Measurements from ENCODE around the gene VCL. TPM values are rescaled to one million over a fixed set of nuclear protein-coding genes. Genes with fewer than 3 reads are reported as not detected.
"Not testable (repeated sequence)": the region's sequence is repeated elsewhere in the genome, so short reads cannot be mapped to it uniquely, and the experiment has no call there.

Gene VCL
- total RNA-seq, 2 donors from 2014 or later, result 170 to 239 TPM

DNA sequence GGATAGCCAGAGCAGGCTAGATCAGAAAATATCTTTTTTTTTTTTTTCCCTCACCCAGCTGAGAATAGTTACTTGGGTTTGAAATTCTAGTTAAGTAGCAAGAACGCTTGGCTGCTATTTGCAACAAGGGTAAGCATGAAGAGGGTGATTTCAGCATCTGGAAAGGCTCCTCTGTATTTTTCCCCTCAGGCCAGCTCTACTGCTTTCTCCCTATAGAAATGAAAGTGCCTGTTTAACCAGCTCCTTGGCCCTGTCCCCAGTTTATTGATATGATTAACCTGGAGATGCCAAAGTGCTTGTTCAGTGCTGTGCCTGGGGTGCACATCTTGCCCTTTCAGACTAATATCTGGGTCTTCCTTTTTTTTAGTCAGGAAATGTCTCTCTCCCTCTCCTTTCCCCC, 115.6 kb downstream of the VCL start:
- DNase-seq (no peak), ATAC-seq (peak in 1 of 2 donors; percentile 7)
- intact Hi-C loops (cut with DNase I), result no loop called here

DNA sequence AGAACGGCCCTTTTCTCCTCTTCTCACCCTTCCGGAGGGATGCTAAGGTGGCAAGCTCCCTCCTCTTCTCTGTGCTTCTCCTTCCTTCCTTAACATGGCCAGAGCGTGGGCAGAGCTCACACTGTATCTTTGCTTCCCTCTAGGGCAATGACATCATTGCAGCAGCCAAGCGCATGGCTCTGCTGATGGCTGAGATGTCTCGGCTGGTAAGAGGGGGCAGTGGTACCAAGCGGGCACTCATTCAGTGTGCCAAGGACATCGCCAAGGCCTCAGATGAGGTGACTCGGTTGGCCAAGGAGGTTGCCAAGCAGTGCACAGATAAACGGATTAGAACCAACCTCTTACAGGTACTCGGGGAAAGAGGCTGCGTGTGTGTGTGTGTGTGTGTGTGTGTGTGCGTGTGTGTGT, 116.1 kb downstream of the VCL start:
- DNase-seq (no peak), ATAC-seq (peak in 1 of 2 donors; percentile 23)

DNA sequence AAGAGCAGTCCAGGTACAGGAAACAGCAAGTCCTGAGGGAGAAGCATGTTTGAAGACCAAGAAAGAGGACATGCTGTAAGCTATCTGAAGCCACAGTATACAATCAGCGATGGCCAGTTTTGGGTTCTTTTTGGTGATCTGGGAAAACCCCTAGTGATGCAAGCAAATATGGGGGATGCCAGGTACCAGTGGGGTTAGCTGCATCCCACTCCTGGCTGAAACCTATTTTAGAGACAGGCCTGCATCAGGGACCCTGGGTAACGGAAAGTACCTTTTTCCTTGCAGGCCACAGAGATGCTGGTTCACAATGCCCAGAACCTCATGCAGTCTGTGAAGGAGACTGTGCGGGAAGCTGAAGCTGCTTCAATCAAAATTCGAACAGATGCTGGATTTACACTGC, 119.8 kb downstream of the VCL start:
- no peak for ATAC-seq
- intact Hi-C loops (cut with DNase I), result no loop called here

More for the DNA sequence above, 116.1 kb downstream of the VCL start:
- intact Hi-C loops (cut with DNase I), result no loop called here

DNA sequence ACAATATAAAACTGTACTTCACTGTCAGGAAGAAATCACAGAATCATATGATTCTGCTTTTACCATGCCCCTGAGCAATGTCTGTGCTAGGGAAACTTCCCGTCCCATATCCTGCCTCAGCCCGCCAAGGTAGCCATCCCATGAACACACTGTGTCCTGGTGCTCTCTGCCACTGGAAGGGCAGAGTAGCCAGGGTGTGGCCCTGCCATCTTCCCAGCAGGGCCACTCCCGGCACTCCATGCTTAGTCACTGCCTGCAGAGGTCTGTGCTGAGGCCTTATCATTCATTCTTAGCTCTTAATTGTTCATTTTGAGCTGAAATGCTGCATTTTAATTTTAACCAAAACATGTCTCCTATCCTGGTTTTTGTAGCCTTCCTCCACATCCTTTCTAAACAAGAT, 120.9 kb downstream of the VCL start:
- DNase-seq, result peak; percentile 27
- ATAC-seq, result peak in 1 of 2 donors; percentile 36
- intact Hi-C loops (cut with DNase I), result no loop called here

More for the DNA sequence above, 119.8 kb downstream of the VCL start:
- DNase-seq, result no peak

DNA sequence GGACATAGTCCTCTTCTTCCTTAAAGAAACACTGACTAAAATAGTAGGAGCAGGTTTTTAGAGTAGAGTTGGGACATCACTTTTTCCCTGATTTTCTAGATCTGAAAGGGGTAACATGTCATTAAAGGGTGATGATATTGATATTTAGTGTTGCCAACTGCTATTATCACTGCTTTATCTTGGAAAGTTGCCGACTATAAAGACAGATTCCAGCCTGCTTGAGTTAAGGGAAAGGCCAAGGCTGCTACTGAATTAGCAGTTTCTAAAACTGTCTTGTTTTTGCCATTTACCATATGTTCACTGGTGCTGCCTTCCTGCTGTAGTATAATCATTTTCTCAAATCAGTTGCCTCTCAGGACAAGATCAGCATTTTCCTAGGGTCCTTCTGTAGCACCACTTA, 123.0 kb downstream of the VCL start:
- no peak for DNase-seq
- ATAC-seq, result no peak
- intact Hi-C loops (cut with DNase I), result no loop called here

DNA sequence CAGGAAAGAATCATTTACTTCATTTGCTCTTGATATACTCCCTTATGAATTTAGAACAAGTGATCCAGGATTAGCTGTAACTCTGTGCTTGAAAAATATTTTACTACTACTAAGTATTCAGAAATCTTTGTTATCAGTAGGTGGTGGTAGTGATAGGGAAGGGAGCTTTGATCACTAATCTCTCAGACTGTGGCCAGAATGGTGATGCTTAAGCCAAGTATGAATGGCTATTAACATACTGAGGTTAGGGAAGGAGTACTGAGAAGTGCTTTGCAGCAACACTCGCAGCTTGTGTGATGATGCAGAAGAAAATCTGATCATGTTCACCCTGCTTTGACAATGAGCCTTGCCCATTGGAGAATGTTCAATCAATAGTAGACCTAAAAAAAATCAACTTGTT, 123.5 kb downstream of the VCL start:
- ATAC-seq (no peak), DNase-seq (no peak)
- intact Hi-C loops (cut with DNase I), result no loop called here

DNA sequence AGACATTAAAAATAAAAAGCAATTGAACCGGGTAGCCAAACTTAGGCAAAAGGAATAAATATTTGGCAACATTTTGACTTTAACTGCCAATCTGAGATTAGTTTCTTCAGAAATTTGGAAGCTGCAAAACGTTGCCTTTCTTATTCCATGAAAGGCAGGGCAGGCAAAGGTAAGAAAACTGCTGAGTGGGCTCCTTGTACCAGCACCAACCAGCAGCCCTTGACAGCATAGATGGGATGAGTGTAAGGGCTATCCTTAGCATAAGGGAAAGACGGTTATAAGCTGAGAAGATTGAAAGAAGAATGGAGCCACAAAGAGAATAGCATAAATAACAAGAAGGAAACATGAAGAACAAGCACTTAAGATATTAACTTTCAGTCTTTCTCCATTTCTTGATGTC, 124.1 kb downstream of the VCL start:
- DNase-seq (no peak), ATAC-seq (no peak)
- intact Hi-C loops (cut with DNase I), result no loop called here

DNA sequence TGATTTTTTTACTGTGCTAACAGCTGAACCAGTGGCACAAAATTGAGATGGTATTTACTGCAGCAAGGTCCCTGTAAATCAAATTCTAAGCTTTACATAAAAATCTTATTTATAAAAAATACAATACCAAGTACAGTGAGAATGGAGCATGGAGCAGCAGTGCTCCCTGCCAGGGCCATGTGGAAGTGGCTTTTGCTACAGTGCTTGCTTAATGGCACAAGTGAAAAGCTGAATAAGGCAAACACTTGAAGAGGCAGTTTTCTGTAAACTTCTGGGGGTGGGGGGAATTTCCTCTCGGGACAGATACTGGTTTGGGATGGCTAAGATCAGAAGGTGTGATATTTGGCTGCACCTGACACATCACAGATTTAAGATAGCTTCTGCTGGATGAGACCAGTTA, 125.2 kb downstream of the VCL start:
- intact Hi-C loops (cut with DNase I), result no loop called here
- no peak for ATAC-seq

DNA sequence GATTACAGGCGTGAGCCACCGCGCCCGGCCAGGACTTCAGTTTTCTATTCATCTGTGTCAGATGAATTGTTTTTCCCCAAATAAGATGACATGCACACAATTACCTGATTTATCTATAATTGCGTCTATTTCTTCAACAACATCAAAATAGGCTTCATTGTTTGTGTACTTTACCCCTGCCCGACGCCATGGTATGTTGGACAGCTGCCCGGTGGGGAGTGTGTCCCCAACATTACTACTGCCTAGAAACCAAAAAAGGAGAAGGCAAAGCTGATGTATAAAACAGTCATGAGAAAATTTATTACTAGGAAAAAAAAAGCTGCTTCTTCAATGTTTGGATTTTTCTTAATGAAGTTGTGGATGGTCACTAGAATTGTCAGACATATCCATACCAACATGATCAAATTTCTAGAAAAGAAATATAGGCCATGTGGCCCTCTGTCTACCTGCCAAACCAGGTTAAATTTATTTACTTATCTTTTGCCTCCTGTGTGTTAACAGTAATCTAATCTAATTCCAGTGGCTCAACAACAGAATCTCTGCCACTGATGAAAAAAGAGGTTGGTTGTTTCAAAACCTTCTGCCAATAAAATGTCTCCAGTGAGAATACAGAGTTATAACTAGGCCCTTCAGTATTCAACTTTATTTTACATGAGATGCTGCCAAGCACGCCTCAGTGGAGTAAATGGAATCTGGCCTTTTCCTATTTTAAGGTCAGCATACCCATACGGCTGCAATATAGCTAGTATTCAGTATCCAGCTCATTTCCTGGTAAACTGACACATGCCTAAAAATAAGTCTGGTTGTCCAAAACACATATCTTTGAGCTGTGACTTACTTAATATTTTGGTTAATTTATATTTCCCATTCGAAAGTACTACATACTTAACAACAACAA, 136.3 kb downstream of the VCL start:
- no peak for ATAC-seq
- intact Hi-C loops (cut with DNase I), result no loop called here

More for the DNA sequence above, 125.2 kb downstream of the VCL start:
- no peak for DNase-seq

DNA sequence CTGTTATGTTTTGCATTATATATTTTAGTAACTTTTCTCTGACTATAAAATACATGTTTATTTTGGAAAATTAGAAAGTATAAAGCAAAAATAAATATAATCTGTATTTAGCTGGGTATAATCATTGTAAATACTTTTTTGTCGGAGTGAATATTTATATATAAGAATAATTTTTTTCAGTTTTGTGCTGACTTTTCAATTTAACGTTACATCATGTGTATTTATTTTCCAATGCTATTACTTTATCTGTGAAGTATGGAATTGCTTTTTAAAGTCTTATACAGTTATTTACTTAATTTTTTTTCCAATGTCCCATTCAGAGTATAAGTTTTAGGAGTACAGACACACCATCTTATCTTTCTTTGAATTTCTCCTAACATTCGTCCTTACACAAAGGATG, 137.5 kb downstream of the VCL start:
- intact Hi-C loops (cut with DNase I), result no loop called here

More for the DNA sequence above, 136.3 kb downstream of the VCL start:
- no peak for DNase-seq

DNA sequence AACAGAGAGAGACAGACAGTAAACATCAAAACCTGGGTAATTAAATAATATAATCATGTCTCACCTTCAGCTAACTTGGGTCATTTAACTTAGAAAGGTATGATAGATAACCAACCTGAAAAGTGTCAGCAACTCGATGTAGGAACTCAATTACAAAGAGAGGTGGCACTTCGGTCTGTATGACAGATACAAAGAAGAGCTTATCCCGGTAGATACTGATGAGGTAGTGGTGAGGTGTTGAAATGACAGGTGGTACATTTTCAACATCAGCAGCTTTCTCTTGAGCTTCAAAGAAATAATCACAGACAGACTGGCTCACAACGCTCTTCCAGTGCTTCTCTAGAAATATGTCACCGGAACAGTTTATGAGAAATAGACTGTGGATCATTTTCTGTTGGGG, 140.1 kb downstream of the VCL start:
- ATAC-seq, result no peak

More for the DNA sequence above, 137.5 kb downstream of the VCL start:
- ATAC-seq (no peak), DNase-seq (no peak)

DNA sequence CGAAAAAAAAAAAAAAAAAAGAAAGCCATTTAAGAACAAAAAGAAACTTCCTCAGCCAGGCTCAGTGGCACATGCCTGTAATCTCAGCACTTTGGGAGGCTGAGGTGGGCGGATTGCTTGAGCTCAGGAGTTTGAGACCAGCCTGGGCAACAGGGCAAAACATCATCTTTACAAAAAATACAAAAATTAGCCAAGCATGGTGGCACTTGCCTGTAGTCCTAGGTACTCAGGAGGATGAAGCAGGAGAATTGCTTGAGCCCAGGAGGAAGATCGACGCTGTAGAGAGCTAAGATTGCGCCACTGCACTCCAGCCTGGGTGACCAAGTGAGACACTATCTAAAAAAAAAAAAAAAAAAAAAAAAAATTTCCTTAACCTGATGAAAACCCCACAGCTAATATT, 140.7 kb downstream of the VCL start:
- intact Hi-C loops (cut with DNase I); DNase-seq; ATAC-seq: not testable (repeated sequence)

More for the DNA sequence above, 140.1 kb downstream of the VCL start:
- no peak for DNase-seq
- intact Hi-C loops (cut with DNase I), result no loop called here

DNA sequence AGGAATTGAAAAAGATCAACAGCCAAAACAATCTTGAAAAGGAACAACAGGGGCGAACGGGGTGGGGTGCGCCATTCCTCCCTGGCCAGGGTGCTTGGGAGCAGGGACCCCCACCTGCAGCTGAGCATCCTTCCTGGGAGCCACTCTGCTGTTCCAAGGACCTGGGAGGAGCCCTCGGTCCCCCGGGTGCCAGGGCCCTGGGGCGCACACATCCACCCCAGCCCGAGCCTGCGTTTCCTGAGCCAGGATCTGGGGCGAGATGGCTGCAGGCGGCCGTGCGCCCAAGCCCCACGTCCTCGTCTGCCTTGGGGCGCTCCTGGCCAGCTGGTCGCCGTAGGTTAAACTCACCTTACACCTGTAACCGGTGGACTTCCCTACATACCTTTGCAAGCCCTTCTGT, 142.1 kb downstream of the VCL start:
- no peak for DNase-seq
- intact Hi-C loops (cut with DNase I), result no loop called here
- no peak for ATAC-seq

DNA sequence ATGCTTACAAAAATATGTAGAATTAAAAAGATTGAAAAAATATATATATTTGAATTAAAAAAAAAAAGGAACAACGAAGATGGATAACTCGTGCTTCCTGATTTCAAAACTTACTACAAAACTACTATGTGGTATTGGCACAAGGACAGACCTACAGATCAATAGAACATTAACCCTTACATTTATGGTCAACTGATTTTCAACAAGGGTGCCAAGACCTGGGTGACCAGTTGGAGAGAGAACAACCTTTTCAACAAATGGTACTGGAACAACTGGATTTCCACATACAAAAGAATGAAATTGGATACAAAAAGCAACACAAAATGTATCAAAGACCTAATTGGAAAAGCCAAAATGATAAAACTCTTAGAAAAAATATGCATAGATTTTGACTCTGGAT, 142.6 kb downstream of the VCL start:
- intact Hi-C loops (cut with DNase I), result no loop called here
- DNase-seq (no peak), ATAC-seq (no peak)

DNA sequence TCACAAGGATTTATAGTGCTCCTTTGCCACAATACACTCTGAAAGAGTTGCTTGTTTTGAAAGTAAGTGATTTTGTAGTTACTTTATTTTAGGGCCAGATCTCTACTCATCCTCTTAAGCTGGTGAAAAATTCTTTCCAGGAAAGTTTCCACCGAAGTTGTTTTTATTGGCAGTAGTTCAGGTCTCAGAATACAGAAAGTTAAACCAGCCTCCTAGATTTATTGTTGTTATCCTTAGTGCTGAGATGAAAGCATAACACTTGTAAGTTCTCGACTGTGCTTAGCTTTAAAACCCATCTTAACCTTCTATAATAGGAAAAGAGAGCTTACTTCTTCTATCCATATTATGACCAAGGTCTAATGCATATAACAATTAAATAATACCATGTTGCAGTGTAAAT, 147.2 kb downstream of the VCL start:
- intact Hi-C loops (cut with DNase I), result no loop called here
- ATAC-seq (peak; percentile 50 to 69), DNase-seq (no peak)

DNA sequence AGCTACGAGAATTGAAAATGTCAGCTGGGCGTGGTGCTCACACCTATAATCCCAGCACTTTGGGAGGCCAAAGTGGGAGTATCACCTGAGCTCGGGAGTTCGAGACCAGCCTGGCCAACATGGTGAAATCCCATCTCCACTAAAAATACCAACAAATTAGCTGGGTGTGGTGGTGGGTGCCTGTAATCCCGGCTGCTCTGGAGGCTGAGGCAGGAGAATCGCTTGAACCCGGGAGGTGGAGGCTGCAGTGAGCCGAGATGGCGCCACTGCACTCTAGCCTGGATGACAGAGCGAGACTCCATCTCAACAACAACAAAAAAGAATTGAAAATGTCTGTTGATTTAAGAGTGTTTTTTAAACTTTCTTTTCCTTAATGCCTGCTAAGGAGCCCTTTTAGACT, 149.1 kb downstream of the VCL start:
- DNase-seq; intact Hi-C loops (cut with DNase I); ATAC-seq: not testable (repeated sequence)

DNA sequence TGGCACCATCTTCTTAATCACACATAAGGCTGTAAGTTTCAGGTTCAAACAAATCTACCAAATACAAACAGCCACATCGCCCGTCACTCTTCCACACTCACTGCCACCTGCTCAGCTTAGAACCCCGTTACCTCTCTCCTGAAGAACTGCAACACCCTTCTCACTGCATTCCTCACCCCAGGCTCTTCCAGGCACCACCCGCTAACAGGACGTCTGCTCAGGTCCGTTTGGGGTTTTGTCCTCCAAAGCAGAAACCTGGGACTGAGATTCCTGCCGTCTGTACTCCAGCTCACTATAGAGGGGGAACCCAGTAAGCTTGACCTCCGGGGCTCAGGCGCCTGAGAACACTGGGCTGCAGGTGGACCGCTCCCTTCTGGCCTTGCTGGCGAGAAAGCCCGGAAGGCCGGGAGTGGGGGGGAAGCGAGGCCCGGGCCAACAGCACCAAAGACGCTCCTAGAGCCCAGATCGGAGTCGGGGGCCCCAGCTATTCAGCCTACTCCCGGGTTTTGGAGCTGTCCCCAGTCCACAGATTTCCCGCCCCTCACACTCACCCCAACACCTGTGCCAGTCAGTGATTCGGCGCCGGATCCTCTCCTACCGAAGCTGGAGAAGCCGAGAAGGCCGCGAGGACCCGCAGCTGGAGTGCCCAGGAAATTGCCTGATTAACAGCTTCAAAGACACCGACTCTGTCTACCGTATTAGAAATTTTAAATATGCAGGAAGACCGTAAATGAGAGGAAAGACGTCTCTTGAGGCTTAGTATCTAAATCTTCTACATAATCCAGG, 152.5 kb downstream of the VCL start, which contains the start of gene AP3M1:
TSS of gene AP3M1 (minus strand) at position 625 of the 786 bp plus-strand sequence. CDS start 12,449 bp downstream, outside the sequence.
- peak; percentile 88 for DNase-seq
- peak; percentile 67 to 75 for ATAC-seq
- intact Hi-C loops (cut with DNase I), result loop anchor here in 1 of 2 donors (10.0 kb wide), 1 partner anchor 64 kb away; no protein-coding TSS in a partner anchor

DNA sequence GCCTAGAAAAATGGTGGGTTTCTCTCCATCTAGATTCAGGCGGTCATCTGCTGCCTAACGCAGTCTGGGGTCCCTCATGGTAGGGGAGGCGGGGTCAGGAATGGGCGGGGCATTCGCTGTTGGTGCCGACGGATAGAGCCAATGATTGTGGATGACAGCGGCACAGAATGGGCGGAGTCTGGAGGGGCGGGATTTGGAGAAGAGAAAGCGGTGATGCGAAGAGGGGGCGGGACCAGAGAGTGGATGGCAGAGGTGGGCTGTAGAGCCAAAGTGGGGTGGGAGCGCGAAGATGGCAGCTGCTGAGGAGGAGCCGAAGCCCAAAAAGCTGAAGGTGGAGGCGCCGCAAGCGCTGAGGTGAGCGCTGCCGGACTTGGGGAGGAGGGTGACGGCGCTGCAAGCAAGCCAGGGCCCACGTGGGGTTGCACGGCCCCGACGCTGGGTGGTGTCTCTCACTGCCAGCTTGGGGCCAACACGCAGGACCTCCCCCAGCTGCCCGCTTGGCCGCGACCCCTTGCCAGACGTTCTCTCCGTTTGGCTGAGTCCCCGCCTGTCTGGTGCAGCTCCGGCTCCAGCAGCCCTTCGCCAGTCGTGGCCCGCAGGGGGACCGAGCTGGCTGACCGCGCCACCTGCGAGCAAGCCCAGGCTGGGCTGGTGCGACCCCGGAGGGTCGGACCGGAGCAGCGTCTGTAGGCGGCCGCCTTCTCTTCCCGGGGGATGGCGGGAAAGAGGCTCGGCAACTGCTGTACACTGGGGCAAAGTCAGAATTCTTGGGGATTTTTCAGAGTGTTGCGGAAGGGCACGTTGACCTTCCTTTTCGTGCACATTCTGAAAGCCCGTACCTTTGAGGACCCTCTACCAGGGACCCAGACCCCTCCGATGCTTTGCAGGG, 153.3 kb downstream of the VCL start, which contains the start of gene ADK:
TSS of gene ADK (plus strand) at position 232 of the 889 bp plus-strand sequence. CDS start at position 290, 58 bp downstream.
- DNase-seq, result peak; percentile 100
- intact Hi-C loops (cut with DNase I), result loop anchor here in 1 of 2 donors (10.0 kb wide), 1 partner anchor 64 kb away; no protein-coding TSS in a partner anchor
- peak; percentile 97 to 98 for ATAC-seq
